Activated naive CD8-positive, alpha-beta T cell treated with anti-CD3 and anti-CD28 coated beads, Interleukin-2, amount 50 U/mL, for 24 hours (primary cell): ENCODE measurements around the gene SFT2D2.

Experiments
- ATAC-seq: fragments of 150-1000 bp; cut with Tn5 transposase; one replicate; pipeline ENCODE4 v1.10.0; 2021
- DNase-seq: peaks from one replicate; pipeline ENCODE4 v3.0.0; 2021
- H3K27ac Mint-ChIP-seq: one replicate; pipeline ENCODE4 v1.8.0; 2021; ENCODE audit warnings: mild to moderate bottlenecking, mixed read lengths
- H3K27me3 Mint-ChIP-seq: one replicate; pipeline ENCODE4 v1.8.0; 2021; ENCODE audit warnings: mixed read lengths
- H3K36me3 Mint-ChIP-seq: one replicate; pipeline ENCODE4 v1.8.0; 2021; ENCODE audit warnings: low read depth, mixed read lengths
- H3K4me1 Mint-ChIP-seq: one replicate; pipeline ENCODE4 v1.8.0; 2021; ENCODE audit warnings: mixed read lengths
- H3K4me3 Mint-ChIP-seq: one replicate; pipeline ENCODE4 v1.8.0; 2021; ENCODE audit warnings: mild to moderate bottlenecking, moderate library complexity, mixed read lengths
- H3K9me3 Mint-ChIP-seq: one replicate; pipeline ENCODE4 v1.8.0; 2021; ENCODE audit warnings: mixed read lengths

SFT2D2 gene

GRCh38 chr1:168297019-168297730 lies 71.4 kb downstream of the SFT2D2 start:
- H3K27me3 Mint-ChIP-seq = no peaks in the 10 kb centered on the region
- ATAC-seq = no peak
- H3K4me1 Mint-ChIP-seq = peaks cover 2% of the 10 kb centered on the region
- H3K27ac Mint-ChIP-seq = no peak overlapping the region
- DNase-seq = no peak
- H3K36me3 Mint-ChIP-seq = peaks cover 1% of the 10 kb centered on the region
- H3K4me3 Mint-ChIP-seq = no peak overlapping the region
- no peaks in the 10 kb centered on the region for H3K9me3 Mint-ChIP-seq

- peaks cover 2% of the 10 kb centered on the region for H3K4me1 Mint-ChIP-seq
- H3K36me3 Mint-ChIP-seq = no peaks in the 10 kb centered on the region
- no peak for ATAC-seq
- DNase-seq = no peak
- H3K9me3 Mint-ChIP-seq = no peaks in the 10 kb centered on the region
- no peak overlapping the region for H3K4me3 Mint-ChIP-seq
- no peaks in the 10 kb centered on the region for H3K27me3 Mint-ChIP-seq
- no peak overlapping the region for H3K27ac Mint-ChIP-seq
These were observed 72.6 kb downstream of the SFT2D2 start for GRCh38 chr1:168298446-168298845.

DNA sequence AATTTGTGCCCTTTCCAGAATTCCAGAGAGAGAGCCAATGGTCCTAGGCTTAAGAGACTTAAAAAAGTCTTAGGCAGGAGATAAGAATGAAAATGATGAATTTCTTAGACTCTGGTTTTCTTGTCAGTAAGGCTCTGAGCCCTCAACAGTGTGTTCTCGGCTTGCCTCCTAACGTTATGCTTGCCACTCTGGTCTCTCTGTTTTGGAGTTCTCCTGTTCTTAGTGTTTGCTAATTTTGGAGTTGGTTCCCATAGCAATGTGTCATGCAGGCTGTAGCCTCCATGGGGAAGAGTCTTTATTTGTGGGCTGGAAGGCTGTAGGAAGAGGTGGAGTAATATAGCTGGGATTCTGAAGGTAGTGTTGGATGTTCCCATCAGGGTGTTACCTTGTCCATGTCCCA lies 74.8 kb downstream of the SFT2D2 start:
- Mint-ChIP-seq H3K4me3 (no peak overlapping the region), H3K27ac (no peak overlapping the region), H3K4me1 (peaks cover 2% of the 10 kb centered on the region), H3K9me3 (no peaks in the 10 kb centered on the region), H3K36me3 (peaks cover 2% of the 10 kb centered on the region), H3K27me3 (no peaks in the 10 kb centered on the region)
- DNase-seq (no peak), ATAC-seq (no peak)

- no peaks in the 10 kb centered on the region for H3K4me1 Mint-ChIP-seq
- DNase-seq = no peak
- no peak overlapping the region for H3K27ac Mint-ChIP-seq
- ATAC-seq = no peak
- H3K9me3 Mint-ChIP-seq = no peaks in the 10 kb centered on the region
- H3K27me3 Mint-ChIP-seq = no peaks in the 10 kb centered on the region
- peaks cover 3% of the 10 kb centered on the region for H3K36me3 Mint-ChIP-seq
- H3K4me3 Mint-ChIP-seq = no peak overlapping the region
These were observed 76.0 kb downstream of the SFT2D2 start for GRCh38 chr1:168301664-168302320.
